Measurements from ENCODE around the gene DOCK1.

The DOCK1 gene

DNA sequence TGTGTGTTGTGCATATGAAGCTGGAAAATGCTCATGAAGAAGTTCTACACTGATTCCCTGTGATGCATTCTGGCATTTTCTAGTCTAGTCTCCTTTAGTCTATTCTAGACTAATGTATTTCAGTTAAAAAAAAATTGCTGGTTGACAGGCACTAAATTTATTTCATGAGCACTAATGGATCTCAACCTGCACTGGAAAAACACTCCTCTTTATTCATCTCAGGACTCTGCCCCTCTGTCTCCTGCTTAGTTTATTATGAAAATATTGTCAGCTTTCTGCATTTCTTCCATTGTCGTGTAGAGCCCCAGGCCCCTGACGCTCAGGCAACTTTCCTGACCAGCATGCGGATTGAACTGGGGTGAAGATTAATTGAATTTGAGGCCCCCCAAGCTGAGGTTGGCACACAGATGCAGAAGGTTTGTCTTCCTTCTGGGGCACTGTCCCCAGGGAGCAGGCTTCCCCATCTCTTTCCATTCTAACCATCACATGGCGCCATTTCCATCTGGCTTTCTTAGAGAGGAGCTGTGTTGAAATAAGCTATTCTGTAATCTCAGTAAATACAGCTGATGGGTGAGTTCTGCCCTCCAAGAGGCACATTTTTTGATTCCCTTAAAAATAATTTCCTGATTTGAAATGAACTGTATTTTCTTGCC lies 162.4 kb downstream of the DOCK1 start:
- FAIRE-seq (no peak), DNase-seq (ENCODE audit: insufficient read length, low spot score) (no peak)

DNA sequence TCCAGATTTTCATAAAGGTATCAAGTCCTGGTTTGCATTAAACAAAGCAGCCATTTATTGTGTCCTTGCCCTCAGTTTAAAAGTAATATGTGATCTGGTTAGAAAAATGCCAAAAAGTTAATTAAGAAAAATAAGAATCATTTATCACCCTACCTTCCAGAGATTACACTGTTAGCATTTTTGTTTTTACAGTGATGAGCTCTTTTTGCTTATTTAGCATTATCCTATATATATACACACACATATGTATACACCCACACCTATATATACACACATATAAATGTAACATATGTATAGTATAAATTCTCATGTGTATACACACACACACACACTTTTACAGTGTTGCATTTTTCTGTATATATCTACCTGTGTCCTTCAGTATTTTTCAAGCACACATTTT lies 163.3 kb downstream of the DOCK1 start:
- DNase-seq (ENCODE audit: insufficient read length, low spot score): no peak
- no peak for FAIRE-seq

GRCh38 chr10:127069436-127069835 lies 164.2 kb downstream of the DOCK1 start:
- no peak for DNase-seq (ENCODE audit: insufficient read length, low spot score)
- FAIRE-seq: no peak

GRCh38 chr10:127071126-127071525 lies 165.9 kb downstream of the DOCK1 start:
- FAIRE-seq (no peak), DNase-seq (ENCODE audit: insufficient read length, low spot score) (no peak)

DNA sequence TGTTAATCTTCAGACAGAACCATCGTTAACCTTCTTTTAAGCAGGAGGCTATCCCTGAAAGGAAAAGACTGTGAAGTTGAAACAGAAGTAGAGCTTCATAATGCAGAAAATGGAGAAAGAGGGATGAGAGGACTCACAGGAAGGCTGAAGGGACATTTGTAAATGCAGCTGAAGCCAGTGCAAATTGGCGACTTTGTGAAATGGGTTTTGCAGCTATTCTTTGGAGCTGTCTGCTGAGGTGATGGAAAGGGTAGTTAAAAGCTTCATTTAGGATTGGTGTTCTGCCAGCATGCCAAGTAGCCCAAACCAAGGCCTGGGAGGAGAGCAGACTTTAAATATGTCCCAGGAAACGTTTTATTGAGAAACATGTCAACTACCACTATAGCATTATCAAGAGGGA lies 168.4 kb downstream of the DOCK1 start:
- FAIRE-seq (no peak), DNase-seq (ENCODE audit: insufficient read length, low spot score) (no peak)

DNA sequence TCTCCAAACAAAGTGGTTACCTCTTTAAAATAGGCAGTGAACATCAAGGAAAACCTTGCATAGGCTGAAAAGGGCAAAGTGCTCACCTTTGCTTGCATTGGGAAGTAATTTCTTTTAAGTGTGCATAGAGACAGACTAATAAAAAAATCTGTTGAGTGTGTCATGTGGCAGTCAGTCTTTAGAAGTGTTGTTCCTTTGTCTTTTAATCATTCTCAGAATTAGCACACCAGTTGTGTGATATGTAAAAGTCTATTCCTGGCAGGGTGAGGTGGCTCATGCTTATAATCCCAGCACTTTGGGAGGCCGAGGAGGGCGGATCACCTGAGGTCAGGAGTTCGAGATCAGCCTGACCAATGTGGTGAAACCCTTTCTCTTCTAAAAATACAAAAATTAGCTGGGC lies 174.2 kb downstream of the DOCK1 start:
- FAIRE-seq (no peak), DNase-seq (ENCODE audit: insufficient read length, low spot score) (no peak)

DNA sequence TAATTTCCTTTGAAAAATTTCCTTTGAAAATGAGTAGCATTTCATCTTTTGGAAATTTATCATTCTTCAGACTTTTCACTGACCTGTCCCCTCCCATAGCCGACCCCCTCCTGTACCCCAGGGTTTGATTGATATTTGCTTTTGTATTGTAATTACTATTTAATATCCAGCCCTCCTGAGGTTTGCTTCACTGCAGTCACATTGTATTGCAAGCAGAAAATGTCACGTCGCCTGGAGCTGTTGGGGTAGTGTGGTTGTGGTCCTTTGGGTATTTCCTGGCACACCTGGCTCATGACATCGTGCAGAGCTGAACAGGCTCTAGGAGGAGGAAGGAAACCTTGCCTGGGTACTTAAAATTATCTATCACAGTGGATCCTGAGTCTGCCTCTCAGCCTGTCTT lies 175.1 kb downstream of the DOCK1 start:
- FAIRE-seq: no peak
- no peak for DNase-seq (ENCODE audit: insufficient read length, low spot score)

GRCh38 chr10:127081851-127082345 lies 176.7 kb downstream of the DOCK1 start:
- DNase-seq (ENCODE audit: insufficient read length, low spot score) (no peak), FAIRE-seq (no peak)

GRCh38 chr10:127082651-127083050 lies 177.4 kb downstream of the DOCK1 start:
- no peak for DNase-seq (ENCODE audit: insufficient read length, low spot score)
- FAIRE-seq: no peak

- DNase-seq (ENCODE audit: insufficient read length, low spot score) (no peak), FAIRE-seq (no peak)
Observed at GRCh38 chr10:127085957-127086356, 180.7 kb downstream of the DOCK1 start.

DNA sequence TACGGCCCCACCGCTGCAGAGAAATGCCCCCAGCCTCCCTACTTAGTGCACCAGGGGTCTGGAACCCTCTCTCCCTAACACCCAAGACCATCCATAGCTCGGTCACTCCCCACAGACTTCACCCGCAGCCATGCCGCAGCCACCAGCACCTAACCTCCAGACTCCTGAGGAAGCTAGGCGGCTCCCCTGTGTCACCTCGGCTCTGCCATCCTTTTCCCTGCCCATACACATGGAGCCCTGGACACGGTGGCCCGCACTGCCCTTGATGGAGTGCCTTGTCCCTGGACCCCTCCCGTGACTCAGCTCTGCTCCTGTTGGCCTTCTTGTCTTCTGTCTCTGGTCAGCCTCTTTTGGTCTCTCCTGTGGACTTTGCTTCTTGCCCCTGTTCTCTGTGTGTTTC lies 183.7 kb downstream of the DOCK1 start:
- DNase-seq (ENCODE audit: insufficient read length, low spot score) (no peak), FAIRE-seq (no peak)

- FAIRE-seq: no peak
- DNase-seq (ENCODE audit: insufficient read length, low spot score): no peak
Observed at GRCh38 chr10:127089446-127089845, 184.2 kb downstream of the DOCK1 start.

GRCh38 chr10:127090138-127090537 lies 184.9 kb downstream of the DOCK1 start:
- DNase-seq (ENCODE audit: insufficient read length, low spot score) (no peak), FAIRE-seq (no peak)

GRCh38 chr10:127091354-127091753 lies 186.1 kb downstream of the DOCK1 start:
- DNase-seq (ENCODE audit: insufficient read length, low spot score) (no peak), FAIRE-seq (no peak)

DNA sequence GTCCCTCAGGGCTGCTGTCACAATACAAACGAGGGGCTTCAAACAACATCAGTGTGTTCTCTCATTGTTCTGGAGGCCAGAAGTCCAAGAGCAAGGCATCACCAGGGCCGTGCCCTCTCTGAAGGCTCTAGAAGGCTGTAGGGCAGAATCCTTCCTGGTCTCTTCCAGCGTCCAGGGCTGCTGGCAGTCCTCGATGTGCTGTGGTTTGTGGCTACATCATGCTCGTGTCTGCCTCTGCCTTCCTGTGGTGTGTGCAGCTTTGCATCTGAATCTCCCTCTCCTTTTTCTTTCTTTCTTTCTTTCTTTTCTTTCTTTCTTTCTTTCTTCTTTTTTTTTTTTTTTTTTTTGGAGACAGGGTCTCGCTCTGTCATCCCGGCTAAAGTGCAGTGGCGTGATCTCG lies 187.7 kb downstream of the DOCK1 start:
- FAIRE-seq: no peak

GRCh38 chr10:127094984-127095383 lies 189.8 kb downstream of the DOCK1 start:
- FAIRE-seq: no peak
- DNase-seq (ENCODE audit: insufficient read length, low spot score): no peak

More for the DNA sequence above, 187.7 kb downstream of the DOCK1 start:
- DNase-seq (ENCODE audit: insufficient read length, low spot score): no peak

- FAIRE-seq (no peak), DNase-seq (ENCODE audit: insufficient read length, low spot score) (no peak)
Observed at GRCh38 chr10:127100983-127101615, 195.9 kb downstream of the DOCK1 start.

DNA sequence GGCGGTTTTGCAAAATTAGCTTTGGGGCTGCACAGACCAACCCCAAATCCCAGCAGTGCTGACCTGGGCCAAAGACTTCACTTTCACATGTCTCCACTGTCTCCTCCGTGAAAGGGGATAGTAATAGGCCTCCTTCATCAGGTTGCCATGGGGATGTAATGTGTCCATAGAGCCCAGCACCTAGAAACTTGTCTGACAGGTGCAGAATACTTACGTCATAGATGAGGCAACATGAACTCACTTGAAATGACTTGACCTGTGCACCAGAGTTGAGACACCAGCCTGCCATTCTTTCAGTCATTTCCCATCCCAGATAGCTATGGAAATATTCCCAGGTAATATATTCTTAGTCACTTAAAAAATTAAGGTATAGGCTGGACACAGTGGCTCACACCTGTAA lies 196.9 kb downstream of the DOCK1 start:
- FAIRE-seq: no peak
- no peak for DNase-seq (ENCODE audit: insufficient read length, low spot score)

- DNase-seq (ENCODE audit: insufficient read length, low spot score) (no peak), FAIRE-seq (no peak)
Observed at GRCh38 chr10:127115100-127115499, 209.9 kb downstream of the DOCK1 start.

DNA sequence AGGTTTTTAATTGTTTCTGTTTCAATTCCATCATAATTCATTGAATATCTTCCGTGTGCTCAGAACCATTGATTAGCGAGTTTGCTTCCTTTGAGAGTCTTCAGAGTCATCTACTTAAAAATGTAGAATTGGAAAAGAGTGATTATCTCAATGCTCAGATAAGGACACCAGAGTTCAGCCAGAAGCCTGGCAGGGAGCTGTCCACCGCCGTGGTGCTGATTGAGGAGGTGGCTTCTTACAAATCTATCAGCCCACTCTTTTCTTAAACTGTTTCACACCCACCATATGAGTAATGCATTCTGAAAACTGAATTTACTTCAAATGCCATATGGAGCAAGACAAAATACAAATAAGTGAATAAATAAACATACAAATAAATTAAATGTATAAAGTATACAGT lies 211.9 kb downstream of the DOCK1 start:
- peak; percentile 13 for DNase-seq (ENCODE audit: insufficient read length, low spot score)
- no peak for FAIRE-seq

DNA sequence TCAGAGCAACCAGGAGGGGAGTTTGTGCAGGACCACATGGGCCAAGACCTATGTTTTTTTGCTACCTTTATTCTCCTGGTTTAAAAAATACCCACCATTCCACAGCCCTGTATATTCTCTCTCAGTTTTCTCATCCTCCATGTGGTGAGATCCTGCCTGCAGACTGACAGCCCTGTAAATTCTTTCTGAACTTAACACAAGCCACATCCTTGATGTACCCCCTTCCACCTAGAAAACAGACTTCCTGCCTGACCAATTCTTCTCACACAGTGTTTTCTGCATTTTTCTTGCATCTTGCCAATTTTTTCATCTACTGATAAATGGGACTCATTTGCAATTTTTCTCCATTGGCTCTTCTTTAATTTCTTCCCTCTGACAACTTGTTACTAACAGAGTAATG lies 212.8 kb downstream of the DOCK1 start:
- no peak for DNase-seq (ENCODE audit: insufficient read length, low spot score)
- FAIRE-seq: no peak

DNA sequence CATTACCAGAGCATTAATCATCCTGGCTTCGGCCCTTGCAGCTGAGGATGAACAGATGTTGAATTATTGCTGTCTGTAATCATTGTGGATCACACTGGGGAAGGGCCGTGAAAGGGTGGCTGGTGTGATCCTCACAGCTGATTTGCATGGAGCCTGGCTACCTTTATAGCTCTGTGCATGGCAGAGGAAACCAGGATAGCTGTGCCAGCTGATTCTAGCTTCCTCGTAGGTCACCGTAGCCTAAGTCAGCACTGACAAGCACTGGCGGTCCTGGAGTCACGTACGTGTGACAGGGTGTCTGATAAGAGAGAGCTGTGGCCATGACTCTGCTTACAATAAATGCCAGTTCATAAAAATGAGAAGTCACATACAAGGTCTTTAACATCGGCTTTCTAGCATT lies 214.7 kb downstream of the DOCK1 start:
- FAIRE-seq: no peak

DNA sequence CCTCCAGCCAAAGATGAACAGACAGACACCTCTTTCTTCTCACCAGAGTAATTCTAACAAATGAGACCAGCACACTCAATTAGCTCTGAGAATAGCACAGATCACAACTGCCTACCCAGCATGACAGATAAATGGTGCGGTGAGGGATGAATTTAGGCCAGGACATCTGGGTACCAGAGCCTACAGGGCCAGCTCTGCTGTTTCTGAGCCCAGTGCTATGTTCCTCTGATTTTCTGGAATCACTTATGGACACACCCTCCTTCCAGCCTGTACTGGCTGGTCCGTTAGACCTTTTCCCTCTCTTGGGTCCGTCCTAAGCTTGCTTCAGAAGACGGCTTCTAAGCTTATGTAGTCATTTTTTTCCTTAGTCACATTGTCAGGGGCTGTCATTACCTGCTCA lies 217.6 kb downstream of the DOCK1 start:
- FAIRE-seq (no peak), DNase-seq (ENCODE audit: insufficient read length, low spot score) (no peak)

More for the DNA sequence above, 214.7 kb downstream of the DOCK1 start:
- DNase-seq (ENCODE audit: insufficient read length, low spot score): no peak

All from HTR-8/SVneo (cell line).